ENCODE measurements around the gene LGR4.

- TF ChIP-seq CTCF (IDR thresholded peaks at IDR 0.05) (no peak), ZFX (IDR thresholded peaks at IDR 0.05; ENCODE audit: borderline replicate concordance) (no peak)
These were observed 115.9 kb downstream of the LGR4 start for GRCh38 chr11:27356624-27357222.

All from 22Rv1 (cell line).